Muscle of back (tissue), 11 donors: ENCODE data around the gene ARHGAP26. TPM values are rescaled to one million over a fixed set of nuclear protein-coding genes. Genes with fewer than 3 reads are reported as not detected.

Source experiments
- DNase-seq, 3 donors: peaks; one replicate each; pipeline versions ENCODE4 v3.0.0 to v3.0.0-alpha.2; 2013
- polyA plus RNA-seq, 10 donors: library from polyadenylated mRNA; unstranded; fragments of 120-200 nt; gene quantifications; one replicate each; pipeline ENCODE4 v1.2.1, GENCODE V29; 2013; ENCODE audit not compliant: insufficient read length in 10 of 10

ARHGAP26 gene
- polyA plus RNA-seq, 10 donors: 10.7 to 23.3 (median 16.0) TPM

DNA sequence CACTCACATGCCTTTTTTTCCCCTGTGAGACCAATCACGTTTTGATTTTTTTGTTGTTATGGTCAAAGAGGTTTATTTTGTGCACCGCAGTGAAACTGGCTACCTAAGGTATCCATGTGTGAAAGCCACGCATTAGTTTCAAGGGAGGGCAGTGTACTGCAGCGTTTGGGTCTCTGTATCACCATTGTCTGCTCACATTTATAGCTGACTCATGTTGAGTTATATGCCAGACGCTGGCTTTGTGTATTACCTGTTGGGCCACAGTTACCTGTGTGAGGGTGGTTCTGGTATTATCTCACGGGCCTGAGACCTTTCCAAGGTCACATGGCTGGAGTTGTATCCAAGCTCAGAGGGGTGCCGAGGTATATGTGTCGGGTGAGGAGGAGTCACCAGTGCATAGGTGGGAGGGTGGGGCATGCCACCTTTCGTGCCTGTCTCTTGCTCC is 75.8 kb downstream of the ARHGAP26 start:
- no peak for DNase-seq

DNA sequence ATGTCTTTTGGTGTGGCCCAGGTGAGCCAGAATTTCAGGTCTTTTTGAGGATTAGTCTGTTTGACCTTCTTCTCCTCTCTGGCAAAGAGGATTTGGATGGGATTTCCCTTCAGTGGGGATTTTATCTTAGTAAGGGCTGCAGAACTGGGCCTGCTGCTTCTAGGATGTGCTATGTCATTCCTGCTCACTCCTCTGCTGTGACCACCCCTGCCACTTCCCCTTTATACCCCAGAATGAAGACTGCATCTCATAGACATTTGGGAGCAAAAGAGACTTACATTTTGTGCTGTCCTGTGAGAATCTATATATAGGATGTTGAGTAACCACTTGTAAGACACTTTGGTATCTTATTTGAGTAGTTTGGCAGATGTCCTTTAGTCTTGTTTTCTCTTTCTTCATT is 76.2 kb downstream of the ARHGAP26 start:
- DNase-seq: no peak

- DNase-seq: no peak
These were observed 78.0 kb downstream of the ARHGAP26 start for GRCh38 chr5:142847898-142848790.

- DNase-seq: no peak
These were observed 79.3 kb downstream of the ARHGAP26 start for GRCh38 chr5:142849466-142849865.

DNA sequence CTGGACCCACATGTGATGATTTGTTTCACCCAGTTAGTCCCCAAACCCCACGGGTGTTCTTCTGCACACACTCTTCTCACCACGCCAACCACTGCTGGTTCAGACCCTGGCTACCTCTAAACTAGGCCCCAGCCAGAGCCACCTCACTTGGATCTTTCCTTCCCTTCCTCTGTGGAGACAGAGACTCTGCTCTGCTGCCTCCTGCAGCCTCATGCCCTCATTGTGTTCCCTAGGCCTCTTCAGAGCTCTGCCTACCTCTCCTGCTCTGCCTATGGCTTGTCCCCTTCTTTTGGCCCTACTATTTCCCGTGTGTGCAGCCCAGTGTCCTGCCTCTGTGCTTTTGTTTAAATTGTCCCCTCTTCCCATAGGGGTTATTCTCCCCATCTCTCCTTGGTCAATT is 79.7 kb downstream of the ARHGAP26 start:
- DNase-seq: no peak

GRCh38 chr5:142851731-142852130 is 81.6 kb downstream of the ARHGAP26 start:
- DNase-seq: no peak

- DNase-seq: peak in 2 of 3 donors; percentile 73 to 89
These were observed 82.4 kb downstream of the ARHGAP26 start for GRCh38 chr5:142852416-142853198.

GRCh38 chr5:142853682-142854081 is 83.5 kb downstream of the ARHGAP26 start:
- no peak for DNase-seq

GRCh38 chr5:142856269-142856782 is 86.1 kb downstream of the ARHGAP26 start:
- no peak for DNase-seq

- DNase-seq: no peak
These were observed 87.2 kb downstream of the ARHGAP26 start for GRCh38 chr5:142857405-142857804.

DNA sequence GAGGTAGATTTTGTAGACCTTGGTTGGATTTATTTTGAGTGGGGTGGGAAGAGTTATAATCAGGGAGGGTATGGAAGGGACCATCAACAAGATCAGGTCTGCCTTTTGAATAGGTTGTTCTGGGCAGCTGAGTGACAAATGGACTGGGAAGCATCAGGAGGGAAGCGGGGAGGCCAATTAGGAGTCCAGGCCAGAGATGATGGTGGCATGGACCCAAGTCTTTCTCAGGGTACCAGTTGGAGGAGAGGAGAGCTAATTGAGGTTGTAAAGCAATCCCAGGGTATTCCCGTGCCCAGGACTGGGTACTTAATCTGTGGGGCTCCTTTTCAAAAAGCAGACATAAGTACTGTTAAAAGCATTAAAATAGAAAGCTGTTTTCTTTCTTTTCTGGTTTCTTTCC is 88.9 kb downstream of the ARHGAP26 start:
- no peak for DNase-seq

DNA sequence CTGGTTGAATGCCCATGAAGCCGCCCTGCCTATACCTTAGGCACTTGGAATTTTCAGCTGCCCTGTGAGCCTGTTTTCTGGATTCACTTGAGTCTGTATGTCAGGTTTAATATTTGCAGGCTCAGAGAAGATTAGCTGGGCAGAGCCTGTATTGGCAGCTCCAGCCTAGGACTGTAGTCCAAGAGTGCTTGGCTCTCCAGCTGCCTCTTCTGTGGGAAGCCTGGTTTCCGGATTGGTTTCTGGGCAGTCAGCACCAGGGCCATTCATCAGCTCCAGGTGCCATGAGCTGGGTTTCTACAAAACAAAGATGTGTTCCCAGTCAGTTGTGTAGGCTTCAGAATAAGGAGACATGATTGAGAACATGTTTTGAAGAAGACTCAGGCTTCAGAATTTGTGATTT is 90.1 kb downstream of the ARHGAP26 start:
- no peak for DNase-seq

- DNase-seq: no peak
These were observed 90.8 kb downstream of the ARHGAP26 start for GRCh38 chr5:142861011-142861410.

- peak in 1 of 3 donors; percentile 77 for DNase-seq
These were observed 92.4 kb downstream of the ARHGAP26 start for GRCh38 chr5:142862594-142862993.

DNA sequence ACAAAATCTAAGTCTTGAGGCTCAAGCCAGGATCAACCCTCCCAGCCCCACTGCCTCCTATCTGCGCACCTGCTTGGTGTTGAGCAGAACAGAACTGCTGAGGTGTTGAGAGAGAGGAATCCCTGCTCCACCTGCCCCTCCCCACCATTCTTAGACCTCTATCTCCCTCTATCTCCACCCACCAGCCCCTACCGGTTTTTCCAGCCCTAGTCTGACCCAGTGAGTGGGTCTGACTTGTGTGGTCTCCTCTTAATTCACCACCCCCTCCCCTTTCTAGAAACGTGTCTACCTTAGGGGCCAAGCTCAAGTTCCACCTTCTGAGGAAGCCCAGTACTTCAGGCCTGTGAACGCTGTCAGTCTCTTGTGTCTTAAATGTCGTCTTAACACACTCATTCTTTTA is 93.7 kb downstream of the ARHGAP26 start:
- DNase-seq: no peak

DNA sequence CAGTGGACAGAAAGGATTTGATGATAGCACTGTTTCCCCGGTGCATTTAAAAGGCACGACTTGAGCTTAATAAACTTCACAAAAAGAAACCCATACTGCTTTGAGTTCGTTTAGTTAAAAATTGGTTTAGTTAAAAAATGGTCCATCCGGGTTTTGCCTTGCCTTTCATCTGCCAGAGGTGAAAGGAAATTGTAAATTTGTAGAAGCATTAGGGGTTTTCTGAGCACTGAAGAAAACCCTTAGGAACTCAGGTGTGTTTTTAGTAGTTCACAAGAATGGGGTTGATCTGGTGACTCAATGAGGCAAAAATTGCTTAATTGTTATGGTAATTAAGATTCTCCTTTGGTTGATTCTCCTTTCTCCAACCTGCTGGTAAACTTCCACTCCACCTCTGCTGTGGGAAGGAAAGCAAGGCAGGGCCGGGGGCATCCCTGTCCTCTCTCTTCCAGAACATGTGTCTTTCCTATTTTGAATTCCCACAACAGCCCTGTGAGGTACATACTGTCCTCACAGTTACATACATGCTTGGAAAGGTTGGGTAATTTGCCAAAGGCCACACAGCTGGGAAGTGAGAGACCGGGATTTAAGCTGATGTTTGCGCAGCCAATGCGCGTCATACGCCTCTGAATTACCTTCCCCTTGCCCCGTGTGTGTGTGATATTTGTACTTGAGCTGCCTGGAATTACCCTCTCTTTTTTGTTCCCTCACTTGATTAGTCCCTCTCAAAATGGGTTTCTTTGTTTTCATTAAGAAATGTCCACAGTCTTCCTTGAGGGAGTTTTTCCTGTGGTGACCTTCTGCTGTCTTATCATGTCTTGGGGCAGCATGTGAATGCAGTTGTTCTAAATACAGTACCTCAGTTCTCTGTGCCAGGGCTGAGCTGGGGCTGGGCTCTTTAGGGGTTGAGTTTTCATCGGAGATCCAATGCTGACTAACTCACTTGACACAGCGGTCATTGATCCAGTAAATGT is 94.4 kb downstream of the ARHGAP26 start:
- DNase-seq: no peak

- DNase-seq: no peak
These were observed 95.5 kb downstream of the ARHGAP26 start for GRCh38 chr5:142865631-142866030.

DNA sequence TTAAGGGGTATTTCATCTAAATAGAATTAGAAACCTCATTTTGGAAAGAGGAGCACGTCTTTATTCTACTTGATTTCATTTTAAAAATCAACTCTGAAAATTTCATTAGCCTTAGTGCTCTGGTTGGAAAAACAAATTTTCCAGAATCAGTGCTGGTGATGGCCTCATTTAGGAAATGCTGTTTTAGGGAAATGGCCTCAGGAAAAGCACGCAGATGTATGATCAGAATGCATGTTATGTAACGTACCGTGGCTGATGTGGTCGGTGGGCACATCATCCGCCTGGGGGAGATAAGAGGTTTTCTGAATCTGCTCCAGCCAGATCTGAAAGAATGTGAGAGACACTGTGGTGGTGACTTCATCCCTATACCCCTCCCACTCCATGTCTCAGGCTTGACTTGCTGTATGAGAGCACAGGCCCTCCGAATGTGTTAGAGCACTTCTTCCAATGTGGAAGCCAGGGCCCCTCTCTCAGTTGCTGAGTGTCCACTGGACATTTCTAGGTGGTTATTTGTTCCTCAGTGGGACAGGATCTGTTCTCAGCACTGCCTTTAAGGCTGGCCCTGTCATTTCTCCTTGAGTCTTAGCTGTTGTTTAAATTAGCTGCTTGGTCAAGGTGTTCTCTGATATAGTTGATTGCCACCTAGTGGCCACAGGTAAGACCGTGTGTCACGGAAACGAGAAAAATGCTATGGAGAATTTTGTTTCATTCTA is 96.5 kb downstream of the ARHGAP26 start:
- peak; percentile 62 to 86 (median 72) for DNase-seq

DNA sequence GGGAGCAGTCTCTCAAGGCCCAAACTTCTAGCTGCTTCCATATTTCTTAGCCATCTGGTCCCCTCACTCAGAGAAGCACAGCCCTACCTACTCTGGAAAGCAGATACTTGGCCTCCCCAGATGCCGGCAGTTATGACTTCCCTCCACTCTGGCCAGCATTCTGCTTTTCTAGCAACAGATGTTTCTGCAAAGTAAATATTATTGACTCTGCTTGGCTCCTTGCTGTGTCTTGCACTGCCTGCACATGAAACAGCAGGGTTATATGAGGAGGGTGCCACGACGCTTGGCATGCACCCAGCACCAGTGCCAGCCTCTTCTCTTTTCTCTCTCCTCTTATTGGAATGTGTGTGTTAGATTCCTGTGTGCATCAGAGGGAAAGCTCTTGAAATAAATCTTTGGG is 99.7 kb downstream of the ARHGAP26 start:
- DNase-seq: peak; percentile 64 to 91 (median 77)

DNA sequence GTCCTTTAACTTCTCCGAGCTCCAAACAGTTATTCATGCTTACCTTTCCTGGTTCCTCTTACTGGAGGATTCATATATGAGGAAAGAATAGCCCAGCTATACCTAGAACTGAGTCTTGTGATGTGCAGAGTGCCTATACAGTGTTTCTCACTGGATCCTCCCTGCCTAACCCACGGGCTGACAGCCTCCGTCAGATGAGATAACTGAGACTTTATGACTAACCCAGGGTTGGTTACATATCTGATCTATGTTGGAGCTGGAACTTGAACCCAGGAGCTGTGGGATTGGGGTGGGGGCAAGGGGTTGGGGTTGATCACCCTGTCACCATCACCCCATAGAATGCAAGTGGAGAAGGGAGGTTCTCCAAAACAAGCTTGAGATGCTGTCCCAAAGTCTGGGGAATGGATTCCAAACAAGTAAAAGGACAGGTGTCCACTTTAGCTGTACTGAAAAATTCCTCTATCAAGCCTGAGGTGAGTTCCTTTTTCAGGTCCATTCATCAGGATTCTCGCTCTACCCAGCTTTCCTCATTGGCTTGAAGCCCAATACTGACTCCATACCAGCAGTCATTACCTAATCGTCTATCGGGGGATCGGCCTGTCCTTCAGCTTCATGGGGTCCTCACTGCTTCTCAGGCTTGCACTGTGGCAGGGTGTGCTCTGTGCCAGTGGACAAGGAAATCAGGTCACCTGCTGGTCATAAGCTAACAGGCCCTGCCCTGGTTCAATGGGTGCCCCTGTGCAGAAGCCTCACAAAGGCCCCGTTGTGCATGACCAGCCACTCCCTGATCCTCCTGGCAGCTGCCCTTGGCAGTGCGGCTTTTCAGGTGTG is 100.6 kb downstream of the ARHGAP26 start:
- no peak for DNase-seq
